Hepatocyte (in vitro differentiated cells): ENCODE data around the gene SLBP. TPM values are rescaled to one million over a fixed set of nuclear protein-coding genes. Genes with fewer than 3 reads are reported as not detected.

ENCODE experiments used
- DNase-seq: peaks from one replicate; pipeline ENCODE4 v3.0.0-alpha.2; 2016; ENCODE audit warnings: low spot score
- H2AFZ ChIP-seq: fragments of 200-600 bp; sonication (generic); 2 replicates; pipeline ENCODE4 v1.6.0; 2016; ENCODE audit warnings: antibody characterized with exemption, mild to moderate bottlenecking
- H3K27ac ChIP-seq: fragments of 200-600 bp; sonication (generic); 2 replicates; pipeline ENCODE4 v1.5.1; 2016; ENCODE audit warnings: mild to moderate bottlenecking
- H3K27me3 ChIP-seq: fragments of 200-600 bp; sonication (generic); 2 replicates; pipeline ENCODE4 v1.6.1; 2016
- H3K36me3 ChIP-seq: fragments of 200-600 bp; sonication (generic); replicated peaks from 2 replicates; pipeline ENCODE4 v1.5.1; 2016; ENCODE audit warnings: low read depth; ENCODE audit not compliant: insufficient read depth
- H3K4me1 ChIP-seq: fragments of 200-600 bp; sonication (generic); 2 replicates; pipeline ENCODE4 v1.5.1; 2016; ENCODE audit warnings: mild to moderate bottlenecking, moderate library complexity; ENCODE audit not compliant: insufficient read depth
- H3K4me2 ChIP-seq: fragments of 200-600 bp; sonication (generic); 2 replicates; pipeline ENCODE4 v1.6.0; 2016
- H3K4me3 ChIP-seq: fragments of 200-600 bp; sonication (generic); 2 replicates; pipeline ENCODE4 v1.5.1; 2016; ENCODE audit warnings: mild to moderate bottlenecking
- H3K79me2 ChIP-seq: fragments of 200-600 bp; sonication (generic); 2 replicates; pipeline ENCODE4 v1.6.0; 2017; ENCODE audit warnings: mild to moderate bottlenecking
- H3K9me2 ChIP-seq: fragments of 200-600 bp; sonication (generic); replicated peaks from 2 replicates; pipeline ENCODE4 v1.6.0; 2017; ENCODE audit warnings: mild to moderate bottlenecking; ENCODE audit not compliant: insufficient read depth
- H3K9me3 ChIP-seq: fragments of 200-600 bp; sonication (generic); 2 replicates; pipeline ENCODE4 v1.5.1; 2016; ENCODE audit warnings: low read depth, mild to moderate bottlenecking
- H4K20me1 ChIP-seq: fragments of 200-600 bp; sonication (generic); 2 replicates; pipeline ENCODE4 v1.6.0; 2016; ENCODE audit warnings: mild to moderate bottlenecking; ENCODE audit not compliant: insufficient read depth, poor library complexity, severe bottlenecking
- CTCF ChIP-seq: fragments of 200-600 bp; sonication (generic); IDR thresholded peaks from 2 replicates; pipeline ENCODE4 v1.5.1; 2016; ENCODE audit warnings: antibody characterized with exemption, mild to moderate bottlenecking; ENCODE audit not compliant: poor library complexity
- EZH2 ChIP-seq: fragments of 200-600 bp; sonication (generic); IDR thresholded peaks from 2 replicates; pipeline ENCODE4 v1.6.1; 2016; ENCODE audit warnings: antibody characterized with exemption, mild to moderate bottlenecking, borderline replicate concordance
- EZH2phosphoT487 ChIP-seq: fragments of 200-600 bp; sonication (generic); IDR thresholded peaks from one replicate; pipeline ENCODE4 v1.6.1; 2018; ENCODE audit warnings: antibody characterized with exemption, mild to moderate bottlenecking, low read depth, moderate library complexity; ENCODE audit not compliant: unreplicated experiment, severe bottlenecking
- WGBS: methylation state at CpG from one replicate; pipeline ENCODE4 v1.1.6; 2016; ENCODE audit warnings: low lambda C conversion rate; ENCODE audit errors: missing lambda C conversion rate; 5-methylcytosine and 5-hydroxymethylcytosine counted together
- polyA plus RNA-seq: library from polyadenylated mRNA; unstranded; fragments of >200 nt; fragmentation: Nextera tagmentation; extraction: Ambion mirVana; gene quantifications from 2 replicates; pipeline ENCODE4 v1.2.1, GENCODE V29; 2016
- total RNA-seq: library from RNA; depleted of rRNA; stranded (reverse); fragments of >200 nt; gene quantifications from 2 replicates; pipeline ENCODE4 v1.2.3, GENCODE V29; 2014

SLBP gene
- total and polyA plus RNA-seq, 2 experiments from 2014 or later = 82.5 to 84.0 TPM

GRCh38 chr4:1683736-1684505 is 28.2 kb downstream of the SLBP start, which contains the start of gene FAM53A:
Gene FAM53A (minus strand): TSS chr4:1684313. CDS start chr4:1668741, 15,572 bp downstream.
- TF ChIP-seq EZH2 (no peak), EZH2phosphoT487 (no peak), CTCF (no peak)
- Histone ChIP-seq H3K79me2 (no peaks in the 10 kb centered on the region), H3K9me2 (no peaks in the 10 kb centered on the region), H4K20me1 (no peaks in the 10 kb centered on the region), H3K4me3 (peak within 1 kb of the TSS; percentile 72), H3K27me3 (no peaks in the 10 kb centered on the region), H2AFZ (peak within 1 kb of the TSS; percentile 91), H3K36me3 (no peaks in the 10 kb centered on the region), H3K4me2 (peak within 1 kb of the TSS; percentile 96), H3K27ac (peak within 1 kb of the TSS; percentile 65), H3K9me3 (no peaks in the 10 kb centered on the region), H3K4me1 (no peaks in the 10 kb centered on the region)
- 2% methylated on average over 62 of the region's 118 CpGs for WGBS
- peak; percentile 95 for DNase-seq

DNA sequence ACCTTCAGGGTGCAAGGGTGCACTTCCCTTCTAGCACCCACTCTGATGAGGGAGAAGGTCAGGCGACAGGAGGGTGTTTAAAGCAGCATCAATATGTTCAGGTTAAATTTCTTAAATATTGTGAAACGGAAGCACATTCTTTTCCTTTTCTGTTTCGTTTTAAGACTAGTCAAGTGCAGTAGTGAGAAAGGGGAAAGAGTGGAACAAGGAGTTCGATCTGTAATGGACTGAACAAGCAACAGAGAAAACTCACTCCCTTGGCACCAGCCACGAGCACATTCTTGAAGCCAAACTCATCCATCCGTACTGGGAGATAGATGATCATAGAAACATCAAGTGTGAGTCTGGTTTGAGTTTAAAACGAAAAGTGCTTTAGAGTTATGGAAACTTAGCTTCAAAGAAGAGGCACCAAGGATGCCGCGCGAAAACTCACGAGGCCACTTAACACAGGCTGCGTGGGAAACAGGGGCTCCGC is 28.8 kb downstream of the SLBP start:
- Histone ChIP-seq H3K27me3 (no peaks in the 10 kb centered on the region), H2AFZ (peak overlapping the region; percentile 91), H3K27ac (peak overlapping the region; percentile 65), H3K4me3 (peak overlapping the region; percentile 72), H3K79me2 (no peaks in the 10 kb centered on the region), H3K9me3 (no peaks in the 10 kb centered on the region), H3K4me1 (no peaks in the 10 kb centered on the region), H4K20me1 (no peaks in the 10 kb centered on the region), H3K36me3 (no peaks in the 10 kb centered on the region), H3K9me2 (no peaks in the 10 kb centered on the region), H3K4me2 (peak overlapping the region; percentile 96)
- TF ChIP-seq CTCF (no peak), EZH2 (no peak), EZH2phosphoT487 (no peak)
- peak; percentile 51 for DNase-seq
- WGBS = 20% methylated on average over 13 of the region's 13 CpGs

- TF ChIP-seq CTCF (no peak), EZH2 (no peak), EZH2phosphoT487 (no peak)
- H4K20me1 ChIP-seq = no peaks in the 10 kb centered on the region
- no peaks in the 10 kb centered on the region for H3K27me3 ChIP-seq
- no peak for DNase-seq
- peak overlapping the region; percentile 65 for H3K27ac ChIP-seq
- no peaks in the 10 kb centered on the region for H3K9me2 ChIP-seq
- no peak overlapping the region for H3K4me3 ChIP-seq
- no peak overlapping the region for H2AFZ ChIP-seq
- no peaks in the 10 kb centered on the region for H3K36me3 ChIP-seq
- no peaks in the 10 kb centered on the region for H3K79me2 ChIP-seq
- H3K4me1 ChIP-seq = no peaks in the 10 kb centered on the region
- no peaks in the 10 kb centered on the region for H3K9me3 ChIP-seq
- peak overlapping the region; percentile 96 for H3K4me2 ChIP-seq
- WGBS = 90% methylated on average over 13 of the region's 13 CpGs
These were observed 29.3 kb downstream of the SLBP start for GRCh38 chr4:1682860-1683259.
